Measurements from ENCODE around the gene MON1A.
A peak's percentile ranks its signal among the peaks of the same experiment; 100 is the strongest.

MON1A gene

DNA sequence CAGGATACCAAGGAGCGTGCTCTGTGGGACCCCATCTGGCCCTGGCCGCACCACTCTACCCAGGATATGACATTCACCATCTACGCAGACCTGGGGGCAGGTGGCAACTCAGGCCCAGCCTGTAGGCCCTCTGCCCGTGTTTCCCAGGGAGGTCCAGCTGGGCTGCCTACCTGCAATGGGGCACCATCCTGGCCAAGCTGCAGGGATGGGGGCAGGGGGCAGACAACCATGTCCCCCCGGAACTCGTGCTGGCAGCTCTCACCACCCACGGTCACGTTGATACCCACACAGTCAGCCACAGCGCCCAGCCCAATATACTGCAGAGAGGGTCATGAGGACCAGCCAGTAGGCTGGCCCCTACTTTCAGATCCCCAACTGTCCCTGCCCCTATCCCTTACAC lies 33.8 kb downstream of the MON1A start:
- no peak for DNase-seq (ENCODE audit: low read depth in 1 of 2, low spot score in 1 of 2)

- no peak for DNase-seq (ENCODE audit: low read depth in 1 of 2, low spot score in 1 of 2)
These were observed 40.3 kb downstream of the MON1A start for GRCh38 chr3:49889296-49889695.

DNA sequence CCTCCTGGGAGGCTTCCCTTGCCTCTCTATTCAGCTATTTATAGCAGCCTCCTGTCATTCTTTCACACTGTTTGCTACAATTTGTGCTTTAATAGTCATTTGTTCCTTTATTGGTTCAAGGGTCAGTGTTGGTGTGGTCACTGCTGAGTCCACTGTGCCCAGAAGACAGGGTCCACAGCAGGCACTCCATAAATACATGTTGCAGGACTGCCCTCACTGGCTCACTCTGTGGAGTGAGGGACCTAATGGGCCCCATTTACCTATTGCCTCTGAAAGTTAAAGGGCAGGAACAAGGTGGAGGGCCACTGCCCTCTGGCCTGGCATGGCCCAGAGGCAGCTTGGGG lies 42.7 kb downstream of the MON1A start:
- DNase-seq (ENCODE audit: low read depth in 1 of 2, low spot score in 1 of 2), result no peak

DNA sequence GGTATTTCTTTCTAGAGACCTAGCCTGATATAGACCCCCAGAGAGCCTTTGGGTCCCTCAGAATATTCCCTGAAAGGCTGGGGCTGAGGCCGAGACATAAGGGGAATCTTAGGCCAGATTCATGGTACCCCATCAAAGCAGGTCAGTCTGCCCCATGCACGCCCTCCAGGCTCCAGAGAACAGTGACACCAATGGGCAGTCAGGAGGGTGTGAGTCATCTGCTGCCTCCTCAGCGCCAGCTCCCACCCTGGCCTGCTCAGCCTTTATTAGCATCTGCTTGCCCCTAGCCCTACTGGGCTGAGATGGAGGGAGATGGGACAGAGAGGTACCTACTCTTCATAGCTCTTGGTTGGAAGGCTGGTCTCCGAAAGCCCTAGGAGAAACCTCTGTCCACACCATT lies 45.6 kb downstream of the MON1A start:
- DNase-seq (ENCODE audit: low read depth in 1 of 2, low spot score in 1 of 2), result no peak

DNA sequence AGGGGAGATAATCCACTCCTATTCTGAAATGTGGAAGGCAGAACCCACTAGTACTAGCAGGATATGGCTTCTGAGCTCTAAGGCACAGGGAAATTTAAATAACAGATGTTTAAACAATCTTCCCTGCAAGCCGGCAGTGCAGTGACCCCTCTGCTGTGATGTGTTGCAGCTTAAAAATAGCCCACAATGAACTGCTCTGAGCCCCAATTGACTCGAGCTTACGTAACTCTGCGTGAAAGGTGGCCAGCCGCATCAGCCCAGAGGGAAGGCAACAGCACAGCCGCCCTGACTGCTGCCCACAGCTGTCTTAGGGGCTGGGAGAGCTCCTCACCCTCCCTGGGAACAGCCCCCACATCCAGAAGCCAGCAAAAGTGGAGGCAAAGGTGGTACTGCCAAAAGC lies 47.4 kb downstream of the MON1A start:
- no peak for DNase-seq (ENCODE audit: low read depth in 1 of 2, low spot score in 1 of 2)

GRCh38 chr3:49880581-49881315 lies 48.9 kb downstream of the MON1A start:
- no peak for DNase-seq (ENCODE audit: low read depth in 1 of 2, low spot score in 1 of 2)

- DNase-seq (ENCODE audit: low read depth in 1 of 2, low spot score in 1 of 2), result no peak
These were observed 49.9 kb downstream of the MON1A start for GRCh38 chr3:49879721-49880120.

- DNase-seq (ENCODE audit: low read depth in 1 of 2, low spot score in 1 of 2), result no peak
These were observed 50.9 kb downstream of the MON1A start for GRCh38 chr3:49878686-49879085.

DNA sequence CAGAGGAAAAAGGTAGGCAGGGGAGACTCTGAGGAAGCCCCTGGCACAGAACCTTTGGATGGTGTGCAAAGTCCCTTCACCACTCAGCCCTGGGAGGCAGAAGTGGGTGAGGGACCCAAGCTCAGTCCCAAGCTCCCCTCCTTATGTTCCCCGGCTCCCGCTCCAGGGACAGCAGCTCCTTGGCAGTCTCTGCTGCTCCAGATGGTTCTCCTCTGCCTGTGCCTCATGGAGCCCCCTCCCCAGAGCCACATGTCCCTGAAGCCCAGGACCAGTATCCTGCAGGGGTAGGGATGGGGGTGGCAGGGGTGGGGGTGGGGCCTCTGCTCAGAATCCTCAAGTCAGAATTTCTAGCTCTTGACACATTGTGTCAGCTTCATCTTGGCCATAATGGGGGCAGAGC lies 51.9 kb downstream of the MON1A start:
- DNase-seq (ENCODE audit: low read depth in 1 of 2, low spot score in 1 of 2), result no peak

DNA sequence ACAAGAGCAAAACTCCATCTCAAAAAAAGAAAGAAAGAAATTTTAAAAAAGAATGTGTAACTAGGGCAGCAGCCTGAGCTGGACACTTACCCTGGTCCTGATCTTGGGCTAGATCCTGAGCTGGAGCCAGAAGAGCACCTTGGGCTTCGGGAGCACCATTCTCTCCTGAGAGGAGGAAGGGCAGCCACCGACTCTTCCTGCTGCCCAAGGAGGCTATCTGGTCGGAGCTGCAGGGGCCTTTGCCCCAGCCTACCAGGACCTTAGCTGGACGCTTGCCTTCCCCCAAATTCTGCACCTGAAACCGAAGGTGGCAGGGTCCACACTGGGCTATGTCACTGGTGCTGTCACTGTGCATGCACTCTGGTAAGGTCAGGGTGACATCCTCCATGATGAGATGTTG lies 53.0 kb downstream of the MON1A start:
- no peak for DNase-seq (ENCODE audit: low read depth in 1 of 2, low spot score in 1 of 2)

GRCh38 chr3:49873623-49874022 lies 56.0 kb downstream of the MON1A start:
- no peak for DNase-seq (ENCODE audit: low read depth in 1 of 2, low spot score in 1 of 2)

DNA sequence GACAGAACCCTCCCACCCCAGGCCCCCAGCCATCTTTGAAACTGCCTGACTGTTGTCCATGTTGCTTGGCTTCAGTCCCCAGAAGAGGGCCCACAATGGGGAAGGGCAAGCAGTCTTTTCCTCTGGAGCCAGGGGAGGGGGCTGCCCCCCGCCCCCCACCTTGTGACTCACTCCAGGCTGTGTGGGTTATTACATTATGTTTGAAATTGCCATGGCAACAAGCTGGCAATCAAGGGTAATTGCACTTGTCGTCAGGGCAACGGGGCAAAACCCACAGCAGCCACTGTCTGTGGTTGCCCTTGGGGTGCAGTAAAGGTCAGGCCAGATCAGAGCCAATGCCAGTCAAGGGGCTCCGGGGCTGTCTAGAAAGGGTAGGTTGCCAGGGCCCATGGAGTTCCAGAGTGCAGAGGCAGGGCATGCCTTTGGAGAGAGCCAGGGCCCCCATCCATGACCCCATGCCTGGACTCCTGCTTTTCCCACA lies 56.8 kb downstream of the MON1A start:
- no peak for DNase-seq (ENCODE audit: low read depth in 1 of 2, low spot score in 1 of 2)

- no peak for DNase-seq (ENCODE audit: low read depth in 1 of 2, low spot score in 1 of 2)
These were observed 58.0 kb downstream of the MON1A start for GRCh38 chr3:49871531-49872153.

DNA sequence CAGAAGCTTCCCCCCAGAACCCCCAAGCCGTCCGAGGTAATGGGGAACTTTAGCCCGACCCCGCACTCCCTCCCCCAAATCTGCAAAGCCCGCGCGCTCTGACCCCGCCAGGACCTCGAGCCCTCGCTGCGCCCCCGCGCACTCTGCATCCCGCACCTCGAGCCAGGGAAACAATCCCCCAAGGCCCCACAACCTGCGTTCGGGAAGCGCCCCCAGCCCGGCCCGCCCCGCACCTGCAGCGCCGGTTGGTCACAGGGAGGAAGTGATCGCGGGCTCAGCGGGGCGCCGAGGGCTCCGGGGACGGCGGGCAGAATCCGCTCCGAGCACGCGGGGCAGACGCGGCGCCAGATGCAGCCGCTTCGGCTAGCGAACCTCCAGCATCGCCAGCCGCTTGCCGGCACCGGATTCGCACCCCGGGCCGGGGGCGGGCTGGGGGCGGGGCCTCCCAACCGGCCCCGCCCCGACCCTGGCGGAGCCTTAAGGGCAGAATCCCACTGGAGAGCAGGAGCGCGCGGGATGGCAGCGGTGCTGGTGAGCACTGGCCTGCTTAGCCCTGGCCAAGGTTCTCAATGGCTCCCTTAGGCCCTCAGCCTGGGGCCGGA lies 60.0 kb downstream of the MON1A start, which contains the start of gene CAMKV:
Gene CAMKV, minus strand, starts transcription at position 382 of the 602 bp plus-strand sequence. CDS start 7,518 bp downstream, outside the sequence.
- DNase-seq (ENCODE audit: low read depth in 1 of 2, low spot score in 1 of 2), result peak in 1 of 2 donors; percentile 4

- no peak for DNase-seq (ENCODE audit: low read depth in 1 of 2, low spot score in 1 of 2)
These were observed 60.6 kb downstream of the MON1A start for GRCh38 chr3:49868862-49869466.

- no peak for DNase-seq (ENCODE audit: low read depth in 1 of 2, low spot score in 1 of 2)
These were observed 61.7 kb downstream of the MON1A start for GRCh38 chr3:49867871-49868321.

DNA sequence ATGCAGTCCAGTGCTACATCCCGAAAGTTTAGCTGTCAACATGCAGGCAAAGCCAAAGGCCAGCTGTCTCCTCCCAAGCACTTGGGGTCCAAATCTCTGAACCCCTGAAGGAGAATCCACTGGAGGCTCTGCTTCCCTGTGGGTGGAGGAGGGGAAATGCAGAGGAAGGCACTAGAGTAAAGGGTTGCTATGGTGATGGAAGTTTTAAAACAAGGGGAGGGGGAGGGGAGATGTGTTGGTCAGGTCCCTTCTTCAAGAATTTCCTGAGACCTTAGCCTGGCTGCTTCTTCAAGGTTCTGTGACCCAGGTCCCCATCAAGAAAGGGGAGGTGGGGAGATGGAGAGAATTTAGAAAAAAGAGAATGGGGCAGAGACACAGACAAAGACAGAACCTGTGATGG lies 62.2 kb downstream of the MON1A start:
- DNase-seq (ENCODE audit: low read depth in 1 of 2, low spot score in 1 of 2), result no peak

DNA sequence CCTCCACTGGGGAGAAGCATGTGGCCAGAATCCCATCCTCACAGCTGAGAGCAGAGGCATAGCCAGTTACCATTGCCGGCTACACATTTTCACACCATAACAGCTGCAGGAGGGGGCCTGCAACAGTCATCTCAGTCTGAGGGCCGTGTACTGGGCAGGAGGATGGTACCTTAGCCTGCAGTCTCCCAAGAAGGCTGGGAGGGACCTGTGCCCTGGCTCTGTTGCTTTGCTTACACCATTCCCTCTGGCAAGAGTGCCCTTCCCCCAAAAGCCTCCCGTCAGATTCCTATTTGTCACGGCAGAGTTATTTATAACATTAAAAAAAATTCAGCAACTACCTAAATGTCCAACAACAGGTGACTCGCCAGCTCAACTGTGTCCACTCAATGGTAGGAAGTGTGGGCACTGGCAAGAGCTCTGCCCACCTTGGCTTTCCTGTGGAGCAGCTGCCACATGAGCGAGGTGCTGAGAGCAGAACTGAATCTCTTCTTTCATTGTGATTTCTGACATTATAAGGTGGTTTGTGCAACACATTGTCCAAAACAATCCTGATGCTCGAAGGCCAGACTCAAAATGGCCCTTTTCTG lies 64.3 kb downstream of the MON1A start:
- DNase-seq (ENCODE audit: low read depth in 1 of 2, low spot score in 1 of 2), result no peak

GRCh38 chr3:49864505-49864904 lies 65.1 kb downstream of the MON1A start:
- DNase-seq (ENCODE audit: low read depth in 1 of 2, low spot score in 1 of 2), result no peak

DNA sequence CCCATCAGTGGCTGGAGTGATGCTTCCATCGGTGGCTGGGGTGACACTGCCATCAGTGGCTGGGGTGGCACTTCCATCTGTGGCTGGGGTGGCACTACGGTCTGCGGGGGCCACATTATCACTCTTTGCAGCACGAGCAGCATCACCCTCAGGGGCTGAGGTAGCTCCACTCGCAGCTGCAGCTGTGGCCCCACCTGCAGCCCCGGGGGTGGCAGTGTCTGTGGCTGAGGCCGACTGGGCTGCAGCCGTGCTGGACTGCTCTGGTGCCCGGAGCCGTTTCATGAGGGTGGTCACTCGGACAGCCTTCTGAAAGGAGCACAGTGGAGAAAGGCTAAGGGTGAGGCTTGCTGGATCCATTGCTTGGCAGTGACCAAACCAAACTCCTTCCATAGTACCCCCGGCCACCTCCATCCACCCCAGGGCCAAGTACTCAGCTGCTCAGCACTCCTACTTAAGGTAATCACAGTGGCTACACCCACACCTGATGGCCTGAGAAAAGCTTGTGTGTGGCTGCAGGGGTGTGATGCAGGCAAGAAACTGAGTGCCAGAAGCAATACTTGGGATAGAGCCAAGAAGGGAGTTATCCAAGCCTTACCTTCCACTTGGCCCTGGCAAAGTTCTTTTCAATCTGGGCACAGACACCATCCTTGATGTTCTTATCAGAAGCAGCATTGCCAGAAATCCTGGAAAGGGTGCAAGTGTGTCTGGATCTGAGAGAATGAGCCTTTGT lies 69.9 kb downstream of the MON1A start:
- DNase-seq (ENCODE audit: low read depth in 1 of 2, low spot score in 1 of 2), result no peak

All from stimulated activated CD4-positive, alpha-beta T cell treated with anti-CD3 and anti-CD28 coated beads, Interleukin-15, amount 100 ng/mL, for 1 hour (primary cell).